ENCODE data around the gene MAP7. TPM values are rescaled to one million over a fixed set of nuclear protein-coding genes. Genes with fewer than 3 reads are reported as not detected.
"Not testable (repeated sequence)": the region's sequence is repeated elsewhere in the genome, so short reads cannot be mapped to it uniquely, and the experiment has no call there.

Gene MAP7
- total RNA-seq, 3 donors from 2014 or later (not counting 1 experiment from before 2014, with no cell fraction given): 0.14 to 0.68 (median 0.14) TPM

DNA sequence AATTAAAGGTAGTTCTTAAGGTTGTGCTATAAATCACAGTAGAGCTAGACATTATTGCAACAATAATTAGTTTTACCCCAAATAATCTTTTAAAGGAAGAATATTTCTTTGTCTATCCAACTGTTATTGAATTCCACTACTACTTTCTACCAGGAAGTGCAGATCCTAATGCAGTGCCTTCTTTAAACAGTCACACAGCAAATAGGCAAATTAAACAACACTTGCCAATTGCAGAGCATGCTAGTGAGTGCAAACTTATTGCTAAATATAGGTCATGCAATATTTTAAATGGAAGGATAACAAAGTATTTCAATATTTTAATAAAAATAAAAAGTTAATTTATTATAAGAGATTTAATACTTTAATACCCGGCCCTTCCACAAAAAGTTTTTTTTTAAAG lies 153.3 kb downstream of the MAP7 start:
- intact Hi-C loops (cut with micrococcal nuclease): no loop called here
- H3K27me3 ChIP-seq (ENCODE audit: control insufficient read depth, insufficient read depth, low read length): no peaks in the 10 kb centered on the region
- TF ChIP-seq, protein P1, sequence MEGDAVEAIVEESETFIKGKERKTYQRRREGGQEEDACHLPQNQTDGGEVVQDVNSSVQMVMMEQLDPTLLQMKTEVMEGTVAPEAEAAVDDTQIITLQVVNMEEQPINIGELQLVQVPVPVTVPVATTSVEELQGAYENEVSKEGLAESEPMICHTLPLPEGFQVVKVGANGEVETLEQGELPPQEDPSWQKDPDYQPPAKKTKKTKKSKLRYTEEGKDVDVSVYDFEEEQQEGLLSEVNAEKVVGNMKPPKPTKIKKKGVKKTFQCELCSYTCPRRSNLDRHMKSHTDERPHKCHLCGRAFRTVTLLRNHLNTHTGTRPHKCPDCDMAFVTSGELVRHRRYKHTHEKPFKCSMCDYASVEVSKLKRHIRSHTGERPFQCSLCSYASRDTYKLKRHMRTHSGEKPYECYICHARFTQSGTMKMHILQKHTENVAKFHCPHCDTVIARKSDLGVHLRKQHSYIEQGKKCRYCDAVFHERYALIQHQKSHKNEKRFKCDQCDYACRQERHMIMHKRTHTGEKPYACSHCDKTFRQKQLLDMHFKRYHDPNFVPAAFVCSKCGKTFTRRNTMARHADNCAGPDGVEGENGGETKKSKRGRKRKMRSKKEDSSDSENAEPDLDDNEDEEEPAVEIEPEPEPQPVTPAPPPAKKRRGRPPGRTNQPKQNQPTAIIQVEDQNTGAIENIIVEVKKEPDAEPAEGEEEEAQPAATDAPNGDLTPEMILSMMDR (IDR thresholded peaks at IDR 0.05): no peak

DNA sequence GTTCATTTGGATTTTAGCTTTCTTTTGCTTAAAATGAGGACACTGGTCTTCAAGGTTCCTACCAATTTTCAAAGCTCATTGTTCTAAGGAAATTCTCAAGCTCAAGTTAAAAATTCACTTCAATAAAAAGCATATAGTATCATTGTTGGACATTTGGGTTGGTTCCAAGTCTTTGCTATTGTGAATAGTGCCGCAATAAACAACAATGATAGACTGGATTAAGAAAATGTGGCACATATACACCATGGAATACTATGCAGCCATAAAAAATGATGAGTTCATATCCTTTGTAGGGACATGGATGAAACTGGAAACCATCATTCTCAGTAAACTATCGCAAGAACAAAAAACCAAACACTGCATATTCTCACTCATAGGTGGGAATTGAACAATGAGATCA lies 159.3 kb downstream of the MAP7 start:
- H3K4me3 ChIP-seq (ENCODE audit: low read length); H3K4me3 Mint-ChIP-seq; H3K4me1 Mint-ChIP-seq; intact Hi-C loops (cut with micrococcal nuclease); H3K27me3 ChIP-seq (ENCODE audit: control insufficient read depth, insufficient read depth, low read length); H3K36me3 ChIP-seq (ENCODE audit: control insufficient read depth, insufficient read depth, low read length); H3K9me3 ChIP-seq (ENCODE audit: control insufficient read depth, insufficient read depth, low read length); H3K4me1 ChIP-seq (ENCODE audit: control insufficient read depth, insufficient read depth, low read length); H3K36me3 Mint-ChIP-seq; ATAC-seq; H3K27ac Mint-ChIP-seq; DNase-seq; H3K27me3 Mint-ChIP-seq (ENCODE audit: low read depth in 2 of 2); H3K9me3 Mint-ChIP-seq; H3K27ac ChIP-seq (ENCODE audit: low read length): not testable (repeated sequence)
- WGBS (ENCODE audit: insufficient coverage): 60% methylated on average over 1 of the region's 2 CpGs

More for the DNA sequence above, 153.3 kb downstream of the MAP7 start:
- Mint-ChIP-seq H3K9me3 (no peaks in the 10 kb centered on the region), H3K4me3 (no peak overlapping the region), H3K27ac (no peak overlapping the region), H3K36me3 (no peaks in the 10 kb centered on the region), H3K4me1 (no peaks in the 10 kb centered on the region), H3K27me3 (ENCODE audit: low read depth in 2 of 2) (peaks cover 3 to 12% of the 10 kb centered on the region in 2 donors)
- Histone ChIP-seq H3K27ac (ENCODE audit: low read length) (no peak overlapping the region), H3K4me3 (ENCODE audit: low read length) (no peak overlapping the region), H3K36me3 (ENCODE audit: control insufficient read depth, insufficient read depth, low read length) (no peaks in the 10 kb centered on the region), H3K4me1 (ENCODE audit: control insufficient read depth, insufficient read depth, low read length) (no peaks in the 10 kb centered on the region), H3K9me3 (ENCODE audit: control insufficient read depth, insufficient read depth, low read length) (no peaks in the 10 kb centered on the region)
- no CpG with 5 or more reads among the region's 1 CpG for WGBS (ENCODE audit: insufficient coverage)
- ATAC-seq (no peak), DNase-seq (no peak)

DNA sequence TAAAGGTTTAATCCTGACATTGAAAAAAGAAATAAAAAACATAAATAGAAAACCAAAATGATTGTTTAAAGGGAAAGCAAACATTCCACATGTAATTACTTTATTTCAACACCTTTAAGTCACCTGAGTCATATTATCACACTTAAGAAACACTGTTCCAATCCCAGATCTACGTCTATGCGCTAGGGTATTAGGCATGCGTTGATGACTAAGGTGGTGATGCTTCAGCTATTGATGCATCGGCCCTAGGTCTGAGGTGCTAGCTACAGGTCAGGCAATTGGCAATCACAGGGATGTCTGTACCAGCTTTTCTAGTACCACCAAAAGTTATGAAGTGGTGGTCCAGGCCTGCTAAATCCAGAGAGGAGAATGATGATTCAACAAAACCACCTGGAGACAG lies 162.9 kb downstream of the MAP7 start:
- intact Hi-C loops (cut with micrococcal nuclease): no loop called here
- no peaks in the 10 kb centered on the region for H3K4me1 ChIP-seq (ENCODE audit: control insufficient read depth, insufficient read depth, low read length)
- H3K4me1 Mint-ChIP-seq: no peaks in the 10 kb centered on the region
- H3K9me3 Mint-ChIP-seq: no peaks in the 10 kb centered on the region
- no peaks in the 10 kb centered on the region for H3K9me3 ChIP-seq (ENCODE audit: control insufficient read depth, insufficient read depth, low read length)
- DNase-seq: no peak
- no peaks in the 10 kb centered on the region for H3K36me3 Mint-ChIP-seq
- H3K4me3 Mint-ChIP-seq: no peak overlapping the region
- no peaks in the 10 kb centered on the region for H3K36me3 ChIP-seq (ENCODE audit: control insufficient read depth, insufficient read depth, low read length)
- H3K27me3 ChIP-seq (ENCODE audit: control insufficient read depth, insufficient read depth, low read length): no peaks in the 10 kb centered on the region
- no peak overlapping the region for H3K27ac ChIP-seq (ENCODE audit: low read length)
- TF ChIP-seq, protein P1 (IDR thresholded peaks at IDR 0.05): no peak
- no peak overlapping the region for H3K4me3 ChIP-seq (ENCODE audit: low read length)
- H3K27ac Mint-ChIP-seq: no peak overlapping the region
- H3K27me3 Mint-ChIP-seq (ENCODE audit: low read depth in 2 of 2): peaks cover 0 to 3% of the 10 kb centered on the region in 2 donors
- WGBS (ENCODE audit: insufficient coverage): 95% methylated on average over 4 of the region's 4 CpGs
- ATAC-seq: no peak

DNA sequence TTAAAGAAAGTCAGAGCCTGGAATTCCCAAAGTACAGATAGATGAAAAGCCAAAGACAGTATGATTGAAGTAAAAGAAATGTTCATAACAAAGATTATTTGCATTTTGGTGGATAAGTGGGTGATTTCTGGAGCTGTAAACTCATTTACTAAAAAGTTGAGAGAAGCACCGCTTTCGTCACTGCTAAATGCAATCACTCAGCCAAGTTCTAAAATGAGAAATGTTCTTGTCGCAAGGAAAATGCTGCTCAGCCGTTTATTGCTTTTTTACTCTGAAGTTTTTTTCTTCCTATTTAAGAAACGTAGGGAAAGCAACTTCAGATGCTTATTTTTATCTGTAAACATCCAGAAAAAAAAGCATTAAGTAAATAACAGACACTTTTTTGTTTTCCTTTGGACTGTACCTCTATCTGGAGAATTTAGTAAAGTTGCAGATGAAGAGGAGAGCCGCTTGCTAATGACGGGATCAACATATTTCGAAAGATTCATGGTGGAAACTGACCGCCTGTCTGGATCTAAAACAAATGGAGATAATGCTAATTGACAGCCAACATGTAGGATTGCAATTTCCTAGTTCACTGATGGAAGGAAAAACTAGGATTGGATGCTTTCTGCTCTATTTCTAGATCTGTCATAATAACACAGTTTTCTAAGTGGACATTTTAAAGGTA lies 166.8 kb downstream of the MAP7 start:
- 90% methylated on average over 9 of the region's 9 CpGs for WGBS (ENCODE audit: insufficient coverage)

More for the DNA sequence above, 166.8 kb downstream of the MAP7 start:
- no peak overlapping the region for H3K4me3 Mint-ChIP-seq
- H3K27ac ChIP-seq (ENCODE audit: low read length): no peak overlapping the region
- no peaks in the 10 kb centered on the region for H3K9me3 ChIP-seq (ENCODE audit: control insufficient read depth, insufficient read depth, low read length)
- intact Hi-C loops (cut with micrococcal nuclease): no loop called here
- no peaks in the 10 kb centered on the region for H3K4me1 ChIP-seq (ENCODE audit: control insufficient read depth, insufficient read depth, low read length)
- no peak overlapping the region for H3K4me3 ChIP-seq (ENCODE audit: low read length)
- H3K27ac Mint-ChIP-seq: no peak overlapping the region
- no peak for ATAC-seq
- H3K27me3 ChIP-seq (ENCODE audit: control insufficient read depth, insufficient read depth, low read length): no peaks in the 10 kb centered on the region
- H3K27me3 Mint-ChIP-seq (ENCODE audit: low read depth in 2 of 2): no peaks in the 10 kb centered on the region
- H3K4me1 Mint-ChIP-seq: no peaks in the 10 kb centered on the region
- H3K36me3 Mint-ChIP-seq: no peaks in the 10 kb centered on the region
- H3K9me3 Mint-ChIP-seq: no peaks in the 10 kb centered on the region
- TF ChIP-seq, protein P1 (IDR thresholded peaks at IDR 0.05): no peak
- no peaks in the 10 kb centered on the region for H3K36me3 ChIP-seq (ENCODE audit: control insufficient read depth, insufficient read depth, low read length)
- DNase-seq: no peak

Measured in natural killer cell (primary cell).